GM21515 (cell line): Measurements from ENCODE around the gene STOML1.
"Not testable (repeated sequence)": the region's sequence is repeated elsewhere in the genome, so short reads cannot be mapped to it uniquely, and the experiment has no call there.

ENCODE experiments used
- ATAC-seq: cut with Tn5 transposase; IDR thresholded peaks from one replicate; pipeline ENCODE4 v1.9.1; 2021; ENCODE audit not compliant: unreplicated experiment

Gene STOML1

GRCh38 chr15:73965758-73966113 is 26.4 kb downstream of the STOML1 start:
- ATAC-seq = peak; percentile 67

- ATAC-seq = peak; percentile 40
These were observed 26.9 kb downstream of the STOML1 start for GRCh38 chr15:73965094-73965757.

GRCh38 chr15:73964736-73965093 is 27.4 kb downstream of the STOML1 start:
- peak; percentile 45 for ATAC-seq

- ATAC-seq = no peak
These were observed 29.7 kb downstream of the STOML1 start for GRCh38 chr15:73962433-73962832.

- ATAC-seq = not testable (repeated sequence)
These were observed 31.5 kb downstream of the STOML1 start for GRCh38 chr15:73960472-73961070.

- no peak for ATAC-seq
These were observed 32.3 kb downstream of the STOML1 start for GRCh38 chr15:73959801-73960200.

- no peak for ATAC-seq
These were observed 33.0 kb downstream of the STOML1 start for GRCh38 chr15:73959012-73959581.

- ATAC-seq = no peak
These were observed 34.3 kb downstream of the STOML1 start for GRCh38 chr15:73957785-73958184.

- ATAC-seq = no peak
These were observed 34.8 kb downstream of the STOML1 start for GRCh38 chr15:73957276-73957675.

GRCh38 chr15:73956743-73957135 is 35.4 kb downstream of the STOML1 start:
- no peak for ATAC-seq

- ATAC-seq = no peak
These were observed 36.0 kb downstream of the STOML1 start for GRCh38 chr15:73955861-73956742.

- no peak for ATAC-seq
These were observed 36.8 kb downstream of the STOML1 start for GRCh38 chr15:73955326-73955725.

- ATAC-seq = no peak
These were observed 37.6 kb downstream of the STOML1 start for GRCh38 chr15:73954188-73955145.

GRCh38 chr15:73952913-73953750 is 39.0 kb downstream of the STOML1 start:
- no peak for ATAC-seq

GRCh38 chr15:73952171-73952912 is 39.8 kb downstream of the STOML1 start:
- no peak for ATAC-seq

GRCh38 chr15:73951601-73952000 is 40.5 kb downstream of the STOML1 start:
- ATAC-seq = no peak

GRCh38 chr15:73950831-73951561 is 41.1 kb downstream of the STOML1 start:
- ATAC-seq = no peak

- no peak for ATAC-seq
These were observed 41.6 kb downstream of the STOML1 start for GRCh38 chr15:73950479-73950830.
